Esophagus squamous epithelium (tissue), 5 donors: ENCODE measurements around the gene CEP170B. TPM values are rescaled to one million over a fixed set of nuclear protein-coding genes. Genes with fewer than 3 reads are reported as not detected.
"Not testable (repeated sequence)": the region's sequence is repeated elsewhere in the genome, so short reads cannot be mapped to it uniquely, and the experiment has no call there.

Experiments
- DNase-seq: peaks from one replicate; lab custom pipeline; 2025; lab: John Stamatoyannopoulos, UW
- H3K27ac ChIP-seq, 4 donors: fragments of 200-600 bp; sonication (generic); one replicate each; pipeline ENCODE4 v1.5.1; 2016 to 2019; ENCODE audit warnings: mild to moderate bottlenecking in 1 of 4
- H3K27me3 ChIP-seq, 4 donors: fragments of 200-600 bp; sonication (generic); 1 replicate in 3 of 4; 2 replicates in 1 of 4; pipeline versions ENCODE4 v1.5.1 to v1.6.0; 2017 to 2021; ENCODE audit warnings: antibody characterized with exemption in 1 of 4
- H3K36me3 ChIP-seq, 3 donors: fragments of 200-600 bp; sonication (generic); one replicate each; pipeline ENCODE4 v1.5.1; 2016 to 2019
- H3K4me1 ChIP-seq, 3 donors: fragments of 200-600 bp; sonication (generic); one replicate each; pipeline ENCODE4 v1.5.1; 2017 to 2019
- H3K4me3 ChIP-seq, 4 donors: fragments of 200-600 bp; sonication (generic); 1 replicate in 3 of 4; 2 replicates in 1 of 4; pipeline ENCODE4 v1.5.1; 2016 to 2019; ENCODE audit warnings: mild to moderate bottlenecking in 2 of 4, moderate library complexity in 1 of 4
- H3K9me3 ChIP-seq, 3 donors: fragments of 200-600 bp; sonication (generic); one replicate each; pipeline ENCODE4 v1.5.1; 2016 to 2019
- CTCF ChIP-seq, 6 experiments: fragments of 450-650 bp in 4 of 6; fragments of 200-600 bp in 2 of 6; sonication (generic) in 2 of 6; IDR thresholded peaks; one replicate each; pipeline ENCODE4 v1.5.1; 2016 to 2019; ENCODE audit warnings: antibody characterized with exemption in 6 of 6, mild to moderate bottlenecking in 4 of 6, moderate library complexity in 4 of 6
- POLR2A ChIP-seq, 4 donors: fragments of 450-650 bp; IDR thresholded peaks; one replicate each; pipeline ENCODE4 v1.6.1; 2017; ENCODE audit warnings: antibody characterized with exemption in 4 of 4, mild to moderate bottlenecking in 4 of 4, moderate library complexity in 3 of 4
- WGBS, 2 donors: methylation state at CpG; one replicate each; pipeline ENCODE4 v1.1.5; 2018; 5-methylcytosine and 5-hydroxymethylcytosine counted together
- intact Hi-C: fragments of 100-400 bp; cut with DNase I; formaldehyde crosslinking; loops from one replicate; pipeline ENCODE4 v1.15.0; 2022
- total RNA-seq, 4 donors: library from RNA; depleted of rRNA; stranded (reverse); fragments of >200 nt; gene quantifications; one replicate each; pipeline ENCODE4 v1.1.0, GENCODE V29; 2016
- donor health status: DM: yes; HTN: yes; CAD: no.

Gene CEP170B
- total RNA-seq, 4 donors from 2014 or later, result 18.2 to 41.0 (median 30.6) TPM

GRCh38 chr14:104855532-104856090, 9.5 kb upstream of the CEP170B start:
- Histone ChIP-seq H3K4me3 (no peak overlapping the region), H3K9me3 (no peaks in the 10 kb centered on the region), H3K36me3 (no peaks in the 10 kb centered on the region), H3K27ac (no peak overlapping the region), H3K27me3 (peaks cover 0 to 32% (median 0%) of the 10 kb centered on the region in 4 donors), H3K4me1 (no peaks in the 10 kb centered on the region)
- DNase-seq, result no peak
- no peak for TF ChIP-seq POLR2A (IDR thresholded peaks at IDR 0.05)
- no peak for TF ChIP-seq CTCF (IDR thresholded peaks at IDR 0.05)
- 61 to 66% methylated on average over 8 of the region's 12 CpGs for WGBS, 2 donors
- intact Hi-C loops, result no loop called here

- no peak overlapping the region for H3K27ac ChIP-seq
- TF ChIP-seq CTCF (IDR thresholded peaks at IDR 0.05) (no peak), POLR2A (IDR thresholded peaks at IDR 0.05) (no peak)
- H3K9me3 ChIP-seq, result no peaks in the 10 kb centered on the region
- peaks cover 0 to 25% (median 0%) of the 10 kb centered on the region in 4 donors for H3K27me3 ChIP-seq
- H3K4me3 ChIP-seq, result no peak overlapping the region
- DNase-seq, result no peak
- no peaks in the 10 kb centered on the region for H3K4me1 ChIP-seq
- WGBS, 2 donors, result 49 to 77% methylated on average over 7 to 10 of the region's 21 CpGs
- intact Hi-C loops, result no loop called here
- H3K36me3 ChIP-seq, result no peaks in the 10 kb centered on the region
Observed at GRCh38 chr14:104856157-104856868, 8.8 kb upstream of the CEP170B start.

GRCh38 chr14:104856869-104857860, 7.9 kb upstream of the CEP170B start:
- no peaks in the 10 kb centered on the region for H3K9me3 ChIP-seq
- intact Hi-C loops, result no loop called here
- no peaks in the 10 kb centered on the region for H3K36me3 ChIP-seq
- WGBS, 2 donors, result 64 to 72% methylated on average over 22 to 24 of the region's 25 CpGs
- no peak overlapping the region for H3K4me3 ChIP-seq
- no peak for TF ChIP-seq CTCF (IDR thresholded peaks at IDR 0.05)
- TF ChIP-seq POLR2A (IDR thresholded peaks at IDR 0.05), result no peak
- H3K27me3 ChIP-seq, result peaks cover 0 to 19% (median 0%) of the 10 kb centered on the region in 4 donors
- H3K27ac ChIP-seq, result no peak overlapping the region
- no peak for DNase-seq
- no peaks in the 10 kb centered on the region for H3K4me1 ChIP-seq

GRCh38 chr14:104857931-104858330, 7.1 kb upstream of the CEP170B start:
- intact Hi-C loops, H3K9me3 ChIP-seq, H3K4me3 ChIP-seq, H3K27ac ChIP-seq, H3K4me1 ChIP-seq, DNase-seq, H3K36me3 ChIP-seq: not testable (repeated sequence)
- 89 to 93% methylated on average over 4 to 6 of the region's 6 CpGs for WGBS, 2 donors
- peaks cover 0 to 11% (median 0%) of the 10 kb centered on the region in 4 donors for H3K27me3 ChIP-seq

GRCh38 chr14:104858811-104859426, 6.1 kb upstream of the CEP170B start:
- TF ChIP-seq CTCF (IDR thresholded peaks at IDR 0.05), result no peak
- TF ChIP-seq POLR2A (IDR thresholded peaks at IDR 0.05), result no peak
- peaks cover under 1 to 9% (median under 1%) of the 10 kb centered on the region in 3 donors for H3K4me1 ChIP-seq
- H3K36me3 ChIP-seq, result no peaks in the 10 kb centered on the region
- H3K9me3 ChIP-seq, result no peaks in the 10 kb centered on the region
- H3K27ac ChIP-seq, result no peak overlapping the region
- intact Hi-C loops, result no loop called here
- no peak overlapping the region for H3K4me3 ChIP-seq
- WGBS, 2 donors, result 81 to 83% methylated on average over 8 of the region's 8 CpGs
- peaks cover 0 to 1% (median 0%) of the 10 kb centered on the region in 4 donors for H3K27me3 ChIP-seq
- no peak for DNase-seq
